Large intestine (tissue), 3 donors: Measurements from ENCODE around the gene ADRB1. TPM values are rescaled to one million over a fixed set of nuclear protein-coding genes. Genes with fewer than 3 reads are reported as not detected.

Source experiments
- DNase-seq, 2 donors: peaks; one replicate each; pipeline versions ENCODE4 v3.0.0 to v3.0.0-alpha.2; 2013
- H3K27ac ChIP-seq: one replicate; pipeline ENCODE4 v1.5.1; 2013; ENCODE audit warnings: low read length
- H3K27me3 ChIP-seq: 2 replicates; pipeline ENCODE4 v1.6.1; 2013; ENCODE audit warnings: low read length; ENCODE audit not compliant: control insufficient read depth, insufficient read depth
- H3K36me3 ChIP-seq: 2 replicates; pipeline ENCODE4 v1.6.1; 2013; ENCODE audit warnings: low read length; ENCODE audit not compliant: control insufficient read depth, insufficient read depth
- H3K4me1 ChIP-seq: one replicate; pipeline ENCODE4 v1.6.1; 2013; ENCODE audit warnings: low read length; ENCODE audit not compliant: control insufficient read depth, insufficient read depth
- H3K4me3 ChIP-seq: one replicate; pipeline ENCODE4 v1.5.1; 2013; ENCODE audit warnings: low read length
- H3K9me3 ChIP-seq: one replicate; pipeline ENCODE4 v1.6.1; 2013; ENCODE audit warnings: mild to moderate bottlenecking, low read depth, low read length, moderate library complexity; ENCODE audit not compliant: control insufficient read depth
- WGBS: methylation state at CpG from one replicate; pipeline ENCODE4 v1.1.5; 2013; ENCODE audit warnings: low lambda C conversion rate; ENCODE audit not compliant: insufficient coverage; 5-methylcytosine and 5-hydroxymethylcytosine counted together
- polyA plus RNA-seq: library from polyadenylated mRNA; unstranded; fragments of 120-200 nt; gene quantifications from one replicate; pipeline ENCODE4 v1.2.1, GENCODE V29; 2013

ADRB1 gene
- polyA plus RNA-seq, 1 donor, result 0.64 TPM

- Histone ChIP-seq H3K27ac (no peak overlapping the region), H3K9me3 (no peaks in the 10 kb centered on the region), H3K4me1 (no peaks in the 10 kb centered on the region), H3K36me3 (no peaks in the 10 kb centered on the region), H3K27me3 (no peaks in the 10 kb centered on the region), H3K4me3 (no peak overlapping the region)
- DNase-seq, result no peak
- 93% methylated on average over 2 of the region's 7 CpGs for WGBS
Measured at GRCh38 chr10:114026189-114027040, 17.3 kb upstream of the ADRB1 start.

- Histone ChIP-seq H3K27me3 (no peaks in the 10 kb centered on the region), H3K4me1 (no peaks in the 10 kb centered on the region), H3K27ac (no peak overlapping the region), H3K9me3 (no peaks in the 10 kb centered on the region), H3K36me3 (no peaks in the 10 kb centered on the region), H3K4me3 (no peak overlapping the region)
- WGBS, result 14% methylated on average over 1 of the region's 2 CpGs
- no peak for DNase-seq
Measured at GRCh38 chr10:114027041-114027394, 16.6 kb upstream of the ADRB1 start.

- Histone ChIP-seq H3K4me3 (no peak overlapping the region), H3K36me3 (no peaks in the 10 kb centered on the region), H3K9me3 (no peaks in the 10 kb centered on the region), H3K27me3 (no peaks in the 10 kb centered on the region), H3K27ac (no peak overlapping the region), H3K4me1 (no peaks in the 10 kb centered on the region)
- WGBS, result no CpG with 5 or more reads among the region's 3 CpGs
- DNase-seq, result no peak
Measured at GRCh38 chr10:114027951-114028350, 15.7 kb upstream of the ADRB1 start.

DNA sequence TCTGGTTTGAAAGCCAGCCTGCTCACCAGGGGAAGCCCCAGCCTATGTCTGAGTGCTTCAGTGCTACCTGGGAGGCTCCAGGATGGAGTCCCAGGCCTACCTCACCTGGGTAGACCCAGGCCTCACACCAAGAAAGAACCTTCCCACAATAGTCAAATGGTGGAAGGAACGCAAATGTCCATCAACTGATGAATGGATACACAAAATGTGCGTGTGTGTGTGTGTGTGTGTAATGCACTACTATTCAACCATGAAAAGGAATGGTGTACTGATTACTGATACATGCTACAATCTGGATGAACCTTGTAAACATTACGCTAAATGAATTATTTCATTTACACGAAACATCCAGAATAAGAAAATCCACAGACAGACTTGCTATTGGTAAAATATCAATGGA, 15.2 kb upstream of the ADRB1 start:
- Histone ChIP-seq H3K9me3 (no peaks in the 10 kb centered on the region), H3K36me3 (no peaks in the 10 kb centered on the region), H3K4me1 (no peaks in the 10 kb centered on the region), H3K27ac (no peak overlapping the region), H3K4me3 (no peak overlapping the region), H3K27me3 (no peaks in the 10 kb centered on the region)
- DNase-seq, result no peak
- WGBS, result 90% methylated on average over 4 of the region's 4 CpGs

GRCh38 chr10:114029655-114030054, 14.0 kb upstream of the ADRB1 start:
- 67% methylated on average over 1 of the region's 4 CpGs for WGBS
- Histone ChIP-seq H3K36me3 (no peaks in the 10 kb centered on the region), H3K4me1 (no peaks in the 10 kb centered on the region), H3K9me3 (no peaks in the 10 kb centered on the region), H3K4me3 (no peak overlapping the region), H3K27me3 (no peaks in the 10 kb centered on the region), H3K27ac (no peak overlapping the region)
- DNase-seq, result no peak

GRCh38 chr10:114030140-114030539, 13.5 kb upstream of the ADRB1 start:
- no peak for DNase-seq
- H3K9me3 ChIP-seq, result no peaks in the 10 kb centered on the region
- H3K27ac ChIP-seq, result no peak overlapping the region
- H3K4me1 ChIP-seq, result no peaks in the 10 kb centered on the region
- no peaks in the 10 kb centered on the region for H3K36me3 ChIP-seq
- no peak overlapping the region for H3K4me3 ChIP-seq
- WGBS, result no CpG with 5 or more reads among the region's 6 CpGs
- no peaks in the 10 kb centered on the region for H3K27me3 ChIP-seq

DNA sequence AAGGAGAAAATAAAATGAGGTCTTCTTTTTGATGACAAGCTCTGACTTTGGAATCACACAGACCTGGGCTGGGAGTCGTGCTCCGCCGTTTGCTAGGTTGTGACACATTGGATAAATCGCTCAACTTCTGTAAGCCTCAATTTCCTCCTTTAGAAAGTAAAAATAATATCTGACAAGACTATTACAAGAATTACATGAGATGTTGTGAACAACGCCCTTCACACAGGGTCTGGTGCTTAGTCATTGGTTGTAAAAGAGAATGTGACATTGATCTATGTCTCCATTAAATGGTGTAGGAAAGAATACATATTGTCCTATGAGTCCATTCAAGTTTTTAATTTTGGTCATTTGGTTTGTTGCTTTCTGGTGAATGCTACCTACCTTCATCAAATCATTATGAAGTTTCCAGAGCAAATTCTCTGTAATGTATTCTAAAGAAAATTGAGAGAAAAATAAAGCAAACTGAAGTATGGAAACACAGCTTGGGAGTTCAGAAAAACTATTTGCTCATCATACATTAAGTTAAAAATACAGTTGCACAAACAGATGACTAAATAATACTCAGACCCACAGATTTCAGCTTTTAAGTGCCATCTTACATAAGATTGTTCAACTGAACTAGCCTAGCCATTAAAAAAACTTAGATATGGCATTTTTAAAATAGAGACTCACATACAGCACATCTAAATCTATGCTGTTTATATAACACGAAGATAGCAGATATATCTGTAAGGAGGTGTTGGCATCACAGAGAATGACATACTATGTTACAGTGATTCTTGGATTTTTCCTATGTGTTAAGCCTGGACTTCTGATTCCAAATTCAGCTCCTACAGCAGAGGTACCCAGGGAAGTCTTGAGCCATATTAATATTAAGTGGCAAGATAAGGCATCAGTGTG, 12.3 kb upstream of the ADRB1 start:
- DNase-seq, result no peak
- Histone ChIP-seq H3K27me3 (no peaks in the 10 kb centered on the region), H3K36me3 (no peaks in the 10 kb centered on the region), H3K27ac (no peak overlapping the region), H3K9me3 (no peaks in the 10 kb centered on the region), H3K4me3 (no peak overlapping the region), H3K4me1 (no peaks in the 10 kb centered on the region)
- WGBS, result 100% methylated on average over 1 of the region's 6 CpGs

DNA sequence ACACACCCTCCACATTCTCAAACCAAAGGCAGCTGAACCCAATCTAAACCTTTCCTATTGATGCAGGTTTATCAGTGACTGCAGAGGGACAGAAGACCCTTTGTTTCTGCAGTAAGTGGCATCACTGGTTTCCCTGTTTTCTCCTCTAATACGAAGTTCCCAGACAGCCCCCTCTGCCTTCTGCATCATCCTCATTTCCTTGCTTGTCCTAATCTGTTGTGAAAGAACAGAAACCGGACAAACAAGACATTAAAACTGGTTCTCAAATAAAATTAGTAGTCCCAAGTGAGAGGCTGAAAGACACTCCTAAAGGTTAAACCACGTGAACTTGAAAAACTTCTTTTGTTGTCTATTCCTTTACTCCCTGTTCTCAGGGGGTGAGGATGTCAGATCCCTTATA, 10.1 kb upstream of the ADRB1 start:
- Histone ChIP-seq H3K4me1 (no peaks in the 10 kb centered on the region), H3K9me3 (no peaks in the 10 kb centered on the region), H3K27ac (no peak overlapping the region), H3K27me3 (no peaks in the 10 kb centered on the region), H3K4me3 (no peak overlapping the region), H3K36me3 (no peaks in the 10 kb centered on the region)
- DNase-seq, result no peak
- 80% methylated on average over 1 of the region's 3 CpGs for WGBS

GRCh38 chr10:114034923-114035645, 8.6 kb upstream of the ADRB1 start:
- Histone ChIP-seq H3K36me3 (no peaks in the 10 kb centered on the region), H3K9me3 (no peaks in the 10 kb centered on the region), H3K4me3 (no peak overlapping the region), H3K27me3 (no peaks in the 10 kb centered on the region), H3K4me1 (no peaks in the 10 kb centered on the region), H3K27ac (no peak overlapping the region)
- no peak for DNase-seq
- WGBS, result no CpG with 5 or more reads among the region's 12 CpGs

DNA sequence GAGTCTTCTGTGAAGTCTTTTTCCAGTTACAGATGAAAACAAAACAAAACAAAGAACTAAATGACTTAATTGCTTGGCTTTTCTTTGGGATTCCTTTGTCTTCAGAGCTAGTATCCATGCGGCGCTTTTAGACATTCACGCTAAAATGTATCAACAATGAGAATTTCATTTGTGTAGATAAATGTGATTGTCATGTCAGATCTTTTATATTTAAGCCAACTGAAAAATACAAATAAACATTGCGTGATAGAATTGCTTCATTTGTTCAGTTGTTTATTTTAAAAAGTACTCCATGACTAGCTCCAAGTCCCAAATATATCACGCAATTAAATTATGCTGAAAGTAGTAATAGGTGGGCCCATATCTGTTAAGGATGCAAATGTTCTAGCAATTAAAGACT, 7.9 kb upstream of the ADRB1 start:
- H3K4me1 ChIP-seq, result no peaks in the 10 kb centered on the region
- H3K9me3 ChIP-seq, result no peaks in the 10 kb centered on the region
- whole genome bisulfite sequencing, result 89% methylated on average over 2 of the region's 5 CpGs
- no peak overlapping the region for H3K27ac ChIP-seq
- H3K36me3 ChIP-seq, result no peaks in the 10 kb centered on the region
- no peaks in the 10 kb centered on the region for H3K27me3 ChIP-seq
- no peak overlapping the region for H3K4me3 ChIP-seq
- DNase-seq, result no peak
